Osteocyte (in vitro differentiated cells): ENCODE measurements around the gene VEZF1. TPM values are rescaled to one million over a fixed set of nuclear protein-coding genes. Genes with fewer than 3 reads are reported as not detected.

Experiments
- DNase-seq: peaks from one replicate; pipeline ENCODE4 v3.0.0; 2021; ENCODE audit warnings: mixed read lengths; ENCODE audit not compliant: unreplicated experiment; ENCODE audit errors: extremely low spot score
- H3K27ac Mint-ChIP-seq: one replicate; pipeline ENCODE4 v1.8.0; 2021; ENCODE audit warnings: mild to moderate bottlenecking, mixed read lengths; ENCODE audit not compliant: unreplicated experiment
- H3K27me3 Mint-ChIP-seq: one replicate; pipeline ENCODE4 v1.8.0; 2021; ENCODE audit warnings: mixed read lengths; ENCODE audit not compliant: unreplicated experiment
- H3K36me3 Mint-ChIP-seq: one replicate; pipeline ENCODE4 v1.8.0; 2021; ENCODE audit warnings: mixed read lengths; ENCODE audit not compliant: unreplicated experiment
- H3K4me1 Mint-ChIP-seq: one replicate; pipeline ENCODE4 v1.8.0; 2021; ENCODE audit warnings: mixed read lengths; ENCODE audit not compliant: unreplicated experiment
- H3K4me3 Mint-ChIP-seq: one replicate; pipeline ENCODE4 v1.8.0; 2021; ENCODE audit warnings: mild to moderate bottlenecking, moderate library complexity, mixed read lengths; ENCODE audit not compliant: unreplicated experiment
- H3K9me3 Mint-ChIP-seq: one replicate; pipeline ENCODE4 v1.8.0; 2021; ENCODE audit warnings: mixed read lengths; ENCODE audit not compliant: unreplicated experiment
- CTCF ChIP-seq: fragments of 200-600 bp; sonication (generic); IDR thresholded peaks from 2 replicates; pipeline ENCODE4 v1.5.0; 2021; ENCODE audit warnings: antibody characterized with exemption, mild to moderate bottlenecking, moderate library complexity
- total RNA-seq: library from RNA; stranded (reverse); gene quantifications from 2 replicates; pipeline ENCODE4 v1.2.1, GENCODE V29; 2021

Gene VEZF1
- total RNA-seq, 1 donor from 2014 or later = 50.6 TPM

GRCh38 chr17:58019039-58019438, 31.0 kb upstream of the VEZF1 start:
- Mint-ChIP-seq H3K36me3 (no peaks in the 10 kb centered on the region), H3K4me1 (peaks cover under 1% of the 10 kb centered on the region), H3K27ac (no peak overlapping the region), H3K27me3 (peaks cover 5% of the 10 kb centered on the region), H3K4me3 (no peak overlapping the region), H3K9me3 (no peaks in the 10 kb centered on the region)
- TF ChIP-seq CTCF = no peak
- no peak for DNase-seq

GRCh38 chr17:58010067-58010799, 22.2 kb upstream of the VEZF1 start:
- H3K4me1 Mint-ChIP-seq = peaks cover 28% of the 10 kb centered on the region
- no peak overlapping the region for H3K4me3 Mint-ChIP-seq
- no peaks in the 10 kb centered on the region for H3K27me3 Mint-ChIP-seq

GRCh38 chr17:58007781-58008706, 20.0 kb upstream of the VEZF1 start:
- peaks cover 41% of the 10 kb centered on the region for H3K4me1 Mint-ChIP-seq
- TF ChIP-seq CTCF = no peak
- no peaks in the 10 kb centered on the region for H3K9me3 Mint-ChIP-seq
- DNase-seq = no peak
- peak overlapping the region; percentile 99 for H3K27ac Mint-ChIP-seq
- peak overlapping the region; percentile 96 for H3K4me3 Mint-ChIP-seq
- H3K27me3 Mint-ChIP-seq = no peaks in the 10 kb centered on the region
- H3K36me3 Mint-ChIP-seq = peaks cover 19% of the 10 kb centered on the region

More at GRCh38 chr17:58010067-58010799, 22.2 kb upstream of the VEZF1 start:
- H3K27ac Mint-ChIP-seq = no peak overlapping the region
- no peak for DNase-seq
- no peak for TF ChIP-seq CTCF
- H3K36me3 Mint-ChIP-seq = peaks cover 6% of the 10 kb centered on the region
- H3K9me3 Mint-ChIP-seq = no peaks in the 10 kb centered on the region

GRCh38 chr17:58006924-58007780, 19.1 kb upstream of the VEZF1 start, which contains the start of gene SRSF1:
TSS of gene SRSF1 (minus strand) at chr17:58007246. CDS start at chr17:58007137, 109 bp downstream.
- Mint-ChIP-seq H3K9me3 (no peaks in the 10 kb centered on the region), H3K4me3 (peak within 1 kb of the TSS; percentile 96), H3K27ac (peak within 1 kb of the TSS; percentile 99), H3K27me3 (no peaks in the 10 kb centered on the region), H3K4me1 (peaks cover 49% of the 10 kb centered on the region), H3K36me3 (peaks cover 28% of the 10 kb centered on the region)
- TF ChIP-seq CTCF = no peak
- DNase-seq = peak; percentile 99
